CD14-positive monocyte (primary cell): ENCODE data around the gene CDH13. TPM values are rescaled to one million over a fixed set of nuclear protein-coding genes. Genes with fewer than 3 reads are reported as not detected.

Experiments
- DNase-seq, 3 donors: peaks; one replicate each; pipeline ENCODE4 v3.0.0-alpha.2; 2011 to 2022
- H2AFZ ChIP-seq: 2 replicates; pipeline ENCODE4 v1.6.0; 2012; ENCODE audit warnings: mild to moderate bottlenecking, low read depth, low read length, inconsistent platforms; ENCODE audit not compliant: insufficient read depth, poor library complexity, severe bottlenecking
- H3K27ac ChIP-seq, 2 donors: 1 replicate in 1 of 2; 2 replicates in 1 of 2; pipeline ENCODE4 v1.5.1; 2012 to 2013; ENCODE audit warnings: low read length in 2 of 2, control low read depth in 1 of 2, inconsistent platforms in 1 of 2, low read depth in 1 of 2, mild to moderate bottlenecking in 1 of 2
- H3K27me3 ChIP-seq, 2 donors: one replicate each; pipeline versions ENCODE4 v1.6.0 to v1.6.1; 2011 to 2013; ENCODE audit warnings: low read length in 2 of 2; ENCODE audit not compliant: control insufficient read depth in 2 of 2, insufficient read depth in 2 of 2
- H3K36me3 ChIP-seq, 2 donors: replicated peaks in 1 of 2; 1 replicate in 1 of 2; 2 replicates in 1 of 2; pipeline versions ENCODE4 v1.5.1 to v1.6.1; 2012 to 2013; ENCODE audit warnings: low read length in 2 of 2, control low read depth in 1 of 2, inconsistent platforms in 1 of 2, mild to moderate bottlenecking in 1 of 2; ENCODE audit not compliant: insufficient read depth in 2 of 2, control insufficient read depth in 1 of 2
- H3K4me1 ChIP-seq, 2 donors: 1 replicate in 1 of 2; 2 replicates in 1 of 2; pipeline versions ENCODE4 v1.5.1 to v1.6.1; 2012 to 2013; ENCODE audit warnings: low read length in 2 of 2, control low read depth in 1 of 2, inconsistent platforms in 1 of 2, mild to moderate bottlenecking in 1 of 2, moderate library complexity in 1 of 2; ENCODE audit not compliant: insufficient read depth in 2 of 2, control insufficient read depth in 1 of 2
- H3K4me2 ChIP-seq: replicated peaks from 2 replicates; pipeline ENCODE3; 2012; ENCODE audit warnings: low read length, moderate library complexity, mild to moderate bottlenecking; ENCODE audit not compliant: poor library complexity, severe bottlenecking; ENCODE audit errors: extremely low read depth
- H3K4me3 ChIP-seq, 3 experiments: fragments of 200-600 bp in 1 of 3; sonication (generic) in 1 of 3; replicated peaks in 1 of 3; 1 replicate in 2 of 3; 2 replicates in 1 of 3; pipeline ENCODE4 v1.5.1; 2011 to 2013; ENCODE audit warnings: low read length in 3 of 3, mild to moderate bottlenecking in 3 of 3, control low read depth in 2 of 3, low read depth in 2 of 3, inconsistent platforms in 1 of 3, moderate library complexity in 1 of 3
- H3K79me2 ChIP-seq: 2 replicates; pipeline ENCODE4 v1.6.0; 2012; ENCODE audit warnings: mild to moderate bottlenecking, control low read depth, inconsistent platforms, low read length, moderate library complexity; ENCODE audit not compliant: insufficient read depth
- H3K9ac ChIP-seq: 2 replicates; pipeline ENCODE4 v1.6.0; 2017; ENCODE audit warnings: low read length, mild to moderate bottlenecking; ENCODE audit not compliant: insufficient read depth, poor library complexity, severe bottlenecking
- H3K9me3 ChIP-seq, 2 donors: replicated peaks in 1 of 2; 1 replicate in 1 of 2; 2 replicates in 1 of 2; pipeline versions ENCODE4 v1.5.1 to v1.6.1; 2012 to 2013; ENCODE audit warnings: low read length in 2 of 2, control low read depth in 1 of 2; ENCODE audit not compliant: control insufficient read depth in 1 of 2, insufficient read depth in 1 of 2
- H4K20me1 ChIP-seq: 2 replicates; pipeline ENCODE4 v1.6.0; 2012; ENCODE audit warnings: mild to moderate bottlenecking, low read length, control low read depth, moderate library complexity; ENCODE audit not compliant: insufficient read depth
- H3K27ac Mint-ChIP-seq, 7 donors: one replicate each; pipeline ENCODE4 v1.8.0; 2020; ENCODE audit warnings: mild to moderate bottlenecking in 7 of 7, mixed read lengths in 7 of 7, moderate library complexity in 6 of 7, inconsistent platforms in 2 of 7
- H3K27me3 Mint-ChIP-seq, 3 donors: one replicate each; pipeline ENCODE4 v1.8.0; 2021 to 2022; ENCODE audit warnings: low read depth in 3 of 3, mild to moderate bottlenecking in 3 of 3, mixed read lengths in 3 of 3, moderate library complexity in 3 of 3, inconsistent platforms in 1 of 3
- H3K36me3 Mint-ChIP-seq, 2 donors: one replicate each; pipeline ENCODE4 v1.8.0; 2020; ENCODE audit warnings: mixed read lengths in 2 of 2, inconsistent platforms in 1 of 2, mild to moderate bottlenecking in 1 of 2
- H3K4me1 Mint-ChIP-seq: one replicate; pipeline ENCODE4 v1.8.0; 2020; ENCODE audit warnings: mild to moderate bottlenecking, mixed read lengths
- H3K4me3 Mint-ChIP-seq, 2 donors: one replicate each; pipeline ENCODE4 v1.8.0; 2020; ENCODE audit warnings: mild to moderate bottlenecking in 2 of 2, mixed read lengths in 2 of 2, moderate library complexity in 1 of 2
- H3K9me3 Mint-ChIP-seq, 7 donors: one replicate each; pipeline ENCODE4 v1.8.0; 2020 to 2022; ENCODE audit warnings: mixed read lengths in 7 of 7, mild to moderate bottlenecking in 6 of 7, moderate library complexity in 6 of 7, inconsistent platforms in 2 of 7
- CTCF ChIP-seq: fragments of 200-600 bp; IDR thresholded peaks from one replicate; pipeline ENCODE4 v1.8.0; 2022; ENCODE audit warnings: antibody characterized with exemption, mild to moderate bottlenecking
- WGBS: methylation state at CpG from one replicate; pipeline ENCODE4 v1.1.5; 2013; ENCODE audit warnings: missing lambda C conversion rate; ENCODE audit not compliant: insufficient coverage; 5-methylcytosine and 5-hydroxymethylcytosine counted together
- intact Hi-C, 2 donors: fragments of 100-400 bp; cut with micrococcal nuclease; formaldehyde crosslinking; loops; one replicate each; pipeline versions ENCODE4 v1.15.0 to v1.15.1; 2023
- polyA plus RNA-seq, 3 donors: library from polyadenylated mRNA; depleted of rRNA in 1 of 3; unstranded in 2 of 3; stranded (reverse) in 1 of 3; fragments of 300-500 nt in 2 of 3; fragments of >200 nt in 1 of 3; fragmentation: Illumina TruSeq in 2 of 3; gene quantifications; 1 replicate in 2 of 3; 2 replicates in 1 of 3; pipeline ENCODE4 v1.2.3, GENCODE V29; 2012 to 2021

CDH13 gene
- polyA plus RNA-seq, 3 donors = 0.13 to 0.19 TPM; not detected in 1

- Histone ChIP-seq H3K4me1 (no peaks in the 10 kb centered on the region), H3K9ac (no peak overlapping the region), H3K27me3 (no peaks in the 10 kb centered on the region), H3K4me2 (no peak overlapping the region), H3K36me3 (no peaks in the 10 kb centered on the region), H3K4me3 (no peak overlapping the region), H3K27ac (no peak overlapping the region), H2AFZ (no peak overlapping the region), H3K9me3 (no peaks in the 10 kb centered on the region), H3K79me2 (no peaks in the 10 kb centered on the region), H4K20me1 (no peaks in the 10 kb centered on the region)
- DNase-seq = no peak
- Mint-ChIP-seq H3K4me3 (no peak overlapping the region), H3K4me1 (no peaks in the 10 kb centered on the region), H3K27me3 (peaks cover 6 to 11% (median 6%) of the 10 kb centered on the region in 3 donors), H3K27ac (no peak overlapping the region), H3K36me3 (no peaks in the 10 kb centered on the region), H3K9me3 (no peaks in the 10 kb centered on the region)
- intact Hi-C loops = no loop called here
- whole genome bisulfite sequencing = 76% methylated on average over 10 of the region's 12 CpGs
- no peak for TF ChIP-seq CTCF
Observed at GRCh38 chr16:83587201-83587600, 960.4 kb downstream of the CDH13 start.

GRCh38 chr16:83588070-83588469, 961.3 kb downstream of the CDH13 start:
- Histone ChIP-seq H3K9ac (no peak overlapping the region), H2AFZ (no peak overlapping the region), H4K20me1 (no peaks in the 10 kb centered on the region), H3K27me3 (no peaks in the 10 kb centered on the region), H3K79me2 (no peaks in the 10 kb centered on the region), H3K27ac (no peak overlapping the region), H3K4me1 (no peaks in the 10 kb centered on the region), H3K4me2 (no peak overlapping the region), H3K9me3 (no peaks in the 10 kb centered on the region), H3K36me3 (no peaks in the 10 kb centered on the region), H3K4me3 (no peak overlapping the region)
- H3K4me1 Mint-ChIP-seq = no peaks in the 10 kb centered on the region
- H3K36me3 Mint-ChIP-seq = no peaks in the 10 kb centered on the region
- H3K27ac Mint-ChIP-seq = no peak overlapping the region
- WGBS = 90% methylated on average over 2 of the region's 3 CpGs
- no peak for DNase-seq
- intact Hi-C loops = no loop called here
- no peak overlapping the region for H3K4me3 Mint-ChIP-seq
- no peak for TF ChIP-seq CTCF
- H3K9me3 Mint-ChIP-seq = no peaks in the 10 kb centered on the region
- H3K27me3 Mint-ChIP-seq = peaks cover 6 to 11% (median 6%) of the 10 kb centered on the region in 3 donors
